WTC11 (cell line): ENCODE measurements around the gene ABCC2. TPM values are rescaled to one million over a fixed set of nuclear protein-coding genes. Genes with fewer than 3 reads are reported as not detected.

Experiments used
- ATAC-seq: fragments of 200-7000 bp; cut with Tn5 transposase; 2 replicates; pipeline ENCODE4 v1.10.0; 2021; ENCODE audit warnings: mild to moderate bottlenecking, moderate library complexity
- CTCF ChIA-PET: fragments of 300-600 bp; sonication (Branson Sonifier 250); formaldehyde crosslinking; loops from one replicate; lab custom pipeline; 2021; ENCODE audit warnings: antibody characterized with exemption; lab: Charles Lee
- POLR2A ChIA-PET: fragments of 350-600 bp; sonication (Branson Sonifier 250); formaldehyde crosslinking; loops from one replicate; lab custom pipeline; 2021; ENCODE audit warnings: antibody characterized with exemption; lab: Charles Lee
- DNase-seq: peaks from one replicate; pipeline ENCODE4 v3.0.0; 2021; ENCODE audit warnings: low spot score
- H3K27ac Mint-ChIP-seq: 2 replicates; pipeline ENCODE4 v1.8.0; 2021; ENCODE audit warnings: mixed read lengths
- H3K27me3 Mint-ChIP-seq: 2 replicates; pipeline ENCODE4 v1.8.0; 2021; ENCODE audit warnings: low read depth, mild to moderate bottlenecking, moderate library complexity, mixed read lengths
- H3K36me3 Mint-ChIP-seq: 2 replicates; pipeline ENCODE4 v1.8.0; 2021; ENCODE audit warnings: mixed read lengths
- H3K4me1 Mint-ChIP-seq: 2 replicates; pipeline ENCODE4 v1.8.0; 2022; ENCODE audit warnings: mixed read lengths
- H3K4me3 Mint-ChIP-seq: 2 replicates; pipeline ENCODE4 v1.8.0; 2021; ENCODE audit warnings: mild to moderate bottlenecking, moderate library complexity, mixed read lengths
- H3K9me3 Mint-ChIP-seq: 2 replicates; pipeline ENCODE4 v1.8.0; 2021; ENCODE audit warnings: mixed read lengths
- AR ChIP-seq: fragments of 250-450 bp; sonication (Bioruptor Pico); IDR thresholded peaks from 2 replicates; pipeline ENCODE4 v1.9.0; 2021; ENCODE audit warnings: mild to moderate bottlenecking
- ATF6 ChIP-seq: sonication (generic); formaldehyde crosslinking; IDR thresholded peaks from 2 replicates; pipeline ENCODE4 v1.8.1; 2023; ENCODE audit warnings: mild to moderate bottlenecking, missing genetic modification reagents
- CREM ChIP-seq: sonication (generic); formaldehyde crosslinking; IDR thresholded peaks from 2 replicates; pipeline ENCODE4 v1.8.1; 2022; ENCODE audit warnings: mild to moderate bottlenecking, missing genetic modification reagents, moderate library complexity
- E2F5 ChIP-seq: sonication (generic); formaldehyde crosslinking; IDR thresholded peaks from 2 replicates; pipeline ENCODE4 v1.8.1; 2022; ENCODE audit warnings: mild to moderate bottlenecking, moderate library complexity, missing genetic modification reagents
- IRF2 ChIP-seq: sonication (generic); formaldehyde crosslinking; IDR thresholded peaks from 2 replicates; pipeline ENCODE4 v1.8.0; 2022; ENCODE audit warnings: low read depth, missing genetic modification reagents, borderline replicate concordance
- JAZF1 ChIP-seq: fragments of 250-450 bp; sonication (Bioruptor Pico); IDR thresholded peaks from 2 replicates; pipeline ENCODE4 v1.9.0; 2021; ENCODE audit warnings: moderate library complexity, mild to moderate bottlenecking, inconsistent platforms
- NFE2L1 ChIP-seq: sonication (generic); formaldehyde crosslinking; IDR thresholded peaks from 2 replicates; pipeline ENCODE4 v1.8.1; 2023; ENCODE audit warnings: missing genetic modification reagents
- OVOL2 ChIP-seq: fragments of 250-450 bp; sonication (Bioruptor Pico); IDR thresholded peaks from 2 replicates; pipeline ENCODE4 v1.9.0; 2021; ENCODE audit warnings: mild to moderate bottlenecking, borderline replicate concordance
- PRRX2 ChIP-seq: fragments of 250-450 bp; sonication (Bioruptor Pico); IDR thresholded peaks from 2 replicates; pipeline ENCODE4 v1.8.0; 2021; ENCODE audit warnings: mild to moderate bottlenecking
- SMAD4 ChIP-seq: sonication (generic); formaldehyde crosslinking; IDR thresholded peaks from 2 replicates; pipeline ENCODE4 v1.8.0; 2022; ENCODE audit warnings: mild to moderate bottlenecking, missing genetic modification reagents
- TCF7 ChIP-seq: sonication (generic); formaldehyde crosslinking; IDR thresholded peaks from 2 replicates; pipeline ENCODE4 v1.8.0; 2022; ENCODE audit warnings: mild to moderate bottlenecking, low read depth, missing genetic modification reagents, moderate library complexity
- TEAD4 ChIP-seq: sonication (generic); formaldehyde crosslinking; IDR thresholded peaks from 2 replicates; pipeline ENCODE4 v1.8.0; 2022; ENCODE audit warnings: mild to moderate bottlenecking, missing genetic modification reagents
- ZNF281 ChIP-seq: sonication (generic); formaldehyde crosslinking; IDR thresholded peaks from 2 replicates; pipeline ENCODE4 v1.8.0; 2023; ENCODE audit warnings: mild to moderate bottlenecking, missing genetic modification reagents
- ZNF396 ChIP-seq: fragments of 250-450 bp; sonication (Bioruptor Pico); IDR thresholded peaks from 2 replicates; pipeline ENCODE4 v1.8.0; 2021; ENCODE audit warnings: mild to moderate bottlenecking, moderate library complexity, borderline replicate concordance
- ZNF512 ChIP-seq: sonication (generic); formaldehyde crosslinking; IDR thresholded peaks from 2 replicates; pipeline ENCODE4 v1.8.1; 2022; ENCODE audit warnings: missing genetic modification reagents, borderline replicate concordance
- total RNA-seq: library from RNA; stranded (reverse); gene quantifications from 3 replicates; pipeline ENCODE4 v1.2.3, GENCODE V29; 2021
- TF ChIP-seq, protein P1 (sequence below): sonication (generic); formaldehyde crosslinking; IDR thresholded peaks from 2 replicates; pipeline ENCODE4 v1.8.1; 2023; ENCODE audit warnings: mild to moderate bottlenecking, missing genetic modification reagents, borderline replicate concordance
- TF ChIP-seq, protein P2 (sequence below): sonication (generic); formaldehyde crosslinking; IDR thresholded peaks from 2 replicates; pipeline ENCODE4 v1.8.1; 2022; ENCODE audit warnings: low read depth, mild to moderate bottlenecking, moderate library complexity, missing genetic modification reagents, borderline replicate concordance
- TF ChIP-seq, protein P3 (sequence below): sonication (generic); formaldehyde crosslinking; conservative IDR thresholded peaks from 2 replicates; pipeline ENCODE4 v1.8.1; 2023; ENCODE audit warnings: mild to moderate bottlenecking, low read depth, missing genetic modification reagents, moderate library complexity

ABCC2 gene
- total RNA-seq, 1 experiment from 2014 or later: 0.87 TPM

DNA sequence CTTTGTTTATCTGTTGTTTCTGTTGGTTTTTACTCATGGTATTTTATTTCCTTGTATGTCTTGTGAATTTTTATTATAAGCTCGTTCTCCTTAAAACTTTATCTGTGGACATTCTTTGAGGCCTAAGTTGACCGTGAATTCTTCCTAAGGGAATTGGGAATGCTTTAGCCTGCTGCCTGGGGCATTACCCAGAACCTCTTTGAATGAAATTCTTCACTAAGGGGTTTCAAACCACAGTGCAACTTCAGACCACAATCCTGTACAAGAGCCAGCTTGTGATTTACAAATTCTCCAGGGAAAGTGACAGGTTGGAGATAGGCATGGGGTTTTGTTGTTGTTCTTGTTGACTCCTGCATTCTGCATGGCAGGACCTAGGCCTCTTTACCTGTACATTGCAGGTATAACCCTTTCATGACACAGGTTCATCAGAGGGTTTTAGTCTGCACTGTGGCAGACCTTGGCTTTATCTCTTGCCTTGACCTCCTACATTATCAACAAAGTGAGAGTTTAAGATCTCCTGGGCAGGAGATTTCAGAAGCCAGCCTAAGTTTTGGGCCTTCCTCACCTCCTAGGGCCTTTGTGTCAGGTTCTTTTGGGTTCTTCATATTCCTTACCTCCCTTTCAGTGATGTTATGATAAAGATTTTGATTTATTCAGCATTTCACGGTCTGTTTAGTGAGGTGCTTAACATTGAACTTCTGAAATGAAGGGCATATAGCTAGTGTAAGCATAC, 70.2 kb downstream of the ABCC2 start:
- CTCF ChIA-PET: interaction anchor here (2.8 kb wide), 1 partner anchor 193 kb away, joined by 10 read pairs; no protein-coding TSS in a partner anchor
- Mint-ChIP-seq H3K27me3 (no peaks in the 10 kb centered on the region), H3K9me3 (no peaks in the 10 kb centered on the region), H3K36me3 (no peaks in the 10 kb centered on the region), H3K27ac (no peak overlapping the region), H3K4me1 (peaks cover 63% of the 10 kb centered on the region), H3K4me3 (no peak overlapping the region)
- DNase-seq: no peak
- POLR2A ChIA-PET: no interaction called here
- ATAC-seq: no peak
- TF ChIP-seq E2F5 (CRISPR knock-in tag) (no peak), IRF2 (CRISPR knock-in tag) (no peak), CREM (CRISPR knock-in tag) (no peak), TEAD4 (CRISPR knock-in tag) (no peak), ZNF396 (CRISPR knock-in tag) (no peak), AR (CRISPR knock-in tag) (no peak), PRRX2 (no peak), ATF6 (CRISPR knock-in tag) (no peak), OVOL2 (no peak), SMAD4 (CRISPR knock-in tag) (no peak), JAZF1 (no peak), ZNF512 (no peak), NFE2L1 (CRISPR knock-in tag) (no peak), TCF7 (CRISPR knock-in tag) (no peak), ZNF281 (CRISPR knock-in tag) (no peak)
- TF ChIP-seq, protein P1, sequence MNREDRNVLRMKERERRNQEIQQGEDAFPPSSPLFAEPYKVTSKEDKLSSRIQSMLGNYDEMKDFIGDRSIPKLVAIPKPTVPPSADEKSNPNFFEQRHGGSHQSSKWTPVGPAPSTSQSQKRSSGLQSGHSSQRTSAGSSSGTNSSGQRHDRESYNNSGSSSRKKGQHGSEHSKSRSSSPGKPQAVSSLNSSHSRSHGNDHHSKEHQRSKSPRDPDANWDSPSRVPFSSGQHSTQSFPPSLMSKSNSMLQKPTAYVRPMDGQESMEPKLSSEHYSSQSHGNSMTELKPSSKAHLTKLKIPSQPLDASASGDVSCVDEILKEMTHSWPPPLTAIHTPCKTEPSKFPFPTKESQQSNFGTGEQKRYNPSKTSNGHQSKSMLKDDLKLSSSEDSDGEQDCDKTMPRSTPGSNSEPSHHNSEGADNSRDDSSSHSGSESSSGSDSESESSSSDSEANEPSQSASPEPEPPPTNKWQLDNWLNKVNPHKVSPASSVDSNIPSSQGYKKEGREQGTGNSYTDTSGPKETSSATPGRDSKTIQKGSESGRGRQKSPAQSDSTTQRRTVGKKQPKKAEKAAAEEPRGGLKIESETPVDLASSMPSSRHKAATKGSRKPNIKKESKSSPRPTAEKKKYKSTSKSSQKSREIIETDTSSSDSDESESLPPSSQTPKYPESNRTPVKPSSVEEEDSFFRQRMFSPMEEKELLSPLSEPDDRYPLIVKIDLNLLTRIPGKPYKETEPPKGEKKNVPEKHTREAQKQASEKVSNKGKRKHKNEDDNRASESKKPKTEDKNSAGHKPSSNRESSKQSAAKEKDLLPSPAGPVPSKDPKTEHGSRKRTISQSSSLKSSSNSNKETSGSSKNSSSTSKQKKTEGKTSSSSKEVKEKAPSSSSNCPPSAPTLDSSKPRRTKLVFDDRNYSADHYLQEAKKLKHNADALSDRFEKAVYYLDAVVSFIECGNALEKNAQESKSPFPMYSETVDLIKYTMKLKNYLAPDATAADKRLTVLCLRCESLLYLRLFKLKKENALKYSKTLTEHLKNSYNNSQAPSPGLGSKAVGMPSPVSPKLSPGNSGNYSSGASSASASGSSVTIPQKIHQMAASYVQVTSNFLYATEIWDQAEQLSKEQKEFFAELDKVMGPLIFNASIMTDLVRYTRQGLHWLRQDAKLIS (CRISPR knock-in tag): no peak
- TF ChIP-seq, protein P2, sequence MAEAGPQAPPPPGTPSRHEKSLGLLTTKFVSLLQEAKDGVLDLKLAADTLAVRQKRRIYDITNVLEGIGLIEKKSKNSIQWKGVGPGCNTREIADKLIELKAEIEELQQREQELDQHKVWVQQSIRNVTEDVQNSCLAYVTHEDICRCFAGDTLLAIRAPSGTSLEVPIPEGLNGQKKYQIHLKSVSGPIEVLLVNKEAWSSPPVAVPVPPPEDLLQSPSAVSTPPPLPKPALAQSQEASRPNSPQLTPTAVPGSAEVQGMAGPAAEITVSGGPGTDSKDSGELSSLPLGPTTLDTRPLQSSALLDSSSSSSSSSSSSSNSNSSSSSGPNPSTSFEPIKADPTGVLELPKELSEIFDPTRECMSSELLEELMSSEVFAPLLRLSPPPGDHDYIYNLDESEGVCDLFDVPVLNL (CRISPR knock-in tag): no peak
- TF ChIP-seq, protein P3, sequence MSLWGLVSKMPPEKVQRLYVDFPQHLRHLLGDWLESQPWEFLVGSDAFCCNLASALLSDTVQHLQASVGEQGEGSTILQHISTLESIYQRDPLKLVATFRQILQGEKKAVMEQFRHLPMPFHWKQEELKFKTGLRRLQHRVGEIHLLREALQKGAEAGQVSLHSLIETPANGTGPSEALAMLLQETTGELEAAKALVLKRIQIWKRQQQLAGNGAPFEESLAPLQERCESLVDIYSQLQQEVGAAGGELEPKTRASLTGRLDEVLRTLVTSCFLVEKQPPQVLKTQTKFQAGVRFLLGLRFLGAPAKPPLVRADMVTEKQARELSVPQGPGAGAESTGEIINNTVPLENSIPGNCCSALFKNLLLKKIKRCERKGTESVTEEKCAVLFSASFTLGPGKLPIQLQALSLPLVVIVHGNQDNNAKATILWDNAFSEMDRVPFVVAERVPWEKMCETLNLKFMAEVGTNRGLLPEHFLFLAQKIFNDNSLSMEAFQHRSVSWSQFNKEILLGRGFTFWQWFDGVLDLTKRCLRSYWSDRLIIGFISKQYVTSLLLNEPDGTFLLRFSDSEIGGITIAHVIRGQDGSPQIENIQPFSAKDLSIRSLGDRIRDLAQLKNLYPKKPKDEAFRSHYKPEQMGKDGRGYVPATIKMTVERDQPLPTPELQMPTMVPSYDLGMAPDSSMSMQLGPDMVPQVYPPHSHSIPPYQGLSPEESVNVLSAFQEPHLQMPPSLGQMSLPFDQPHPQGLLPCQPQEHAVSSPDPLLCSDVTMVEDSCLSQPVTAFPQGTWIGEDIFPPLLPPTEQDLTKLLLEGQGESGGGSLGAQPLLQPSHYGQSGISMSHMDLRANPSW (CRISPR knock-in tag): no peak
